Testis (tissue), 2 donors: ENCODE results near the gene MYL12B.

Experiments used
- POLR2A ChIP-seq: fragments of 450-650 bp; IDR thresholded peaks from one replicate; pipeline ENCODE4 v1.6.1; 2017; ENCODE audit warnings: antibody characterized with exemption, mild to moderate bottlenecking, moderate library complexity
- TF ChIP-seq, protein P1 (sequence below), 3 experiments: fragments of 450-650 bp in 2 of 3; fragments of 200-600 bp in 1 of 3; sonication (generic) in 1 of 3; IDR thresholded peaks; one replicate each; pipeline ENCODE4 v1.5.1; 2016 to 2019; ENCODE audit warnings: antibody characterized with exemption in 3 of 3, mild to moderate bottlenecking in 2 of 3, moderate library complexity in 1 of 3

DNA sequence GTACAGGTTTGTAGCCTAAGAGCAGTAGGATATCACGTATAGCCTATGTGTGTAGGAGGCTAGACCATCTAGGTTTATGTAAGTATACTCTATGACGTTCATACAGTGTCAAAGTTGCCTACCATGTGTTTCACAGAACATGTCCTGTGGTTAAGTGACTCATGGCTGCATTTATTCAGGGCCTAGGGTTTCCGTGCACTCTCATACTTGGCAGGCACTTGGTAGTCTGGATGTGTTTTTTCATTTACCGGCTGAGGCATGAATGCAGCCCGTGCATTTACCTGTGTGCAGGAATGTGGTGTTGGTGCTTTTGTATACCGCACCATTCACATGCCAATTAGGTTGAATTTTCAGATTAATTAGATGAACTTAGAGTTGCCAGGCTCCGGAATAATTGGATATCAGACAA lies 43.4 kb downstream of the MYL12B start:
- TF ChIP-seq, protein P1, sequence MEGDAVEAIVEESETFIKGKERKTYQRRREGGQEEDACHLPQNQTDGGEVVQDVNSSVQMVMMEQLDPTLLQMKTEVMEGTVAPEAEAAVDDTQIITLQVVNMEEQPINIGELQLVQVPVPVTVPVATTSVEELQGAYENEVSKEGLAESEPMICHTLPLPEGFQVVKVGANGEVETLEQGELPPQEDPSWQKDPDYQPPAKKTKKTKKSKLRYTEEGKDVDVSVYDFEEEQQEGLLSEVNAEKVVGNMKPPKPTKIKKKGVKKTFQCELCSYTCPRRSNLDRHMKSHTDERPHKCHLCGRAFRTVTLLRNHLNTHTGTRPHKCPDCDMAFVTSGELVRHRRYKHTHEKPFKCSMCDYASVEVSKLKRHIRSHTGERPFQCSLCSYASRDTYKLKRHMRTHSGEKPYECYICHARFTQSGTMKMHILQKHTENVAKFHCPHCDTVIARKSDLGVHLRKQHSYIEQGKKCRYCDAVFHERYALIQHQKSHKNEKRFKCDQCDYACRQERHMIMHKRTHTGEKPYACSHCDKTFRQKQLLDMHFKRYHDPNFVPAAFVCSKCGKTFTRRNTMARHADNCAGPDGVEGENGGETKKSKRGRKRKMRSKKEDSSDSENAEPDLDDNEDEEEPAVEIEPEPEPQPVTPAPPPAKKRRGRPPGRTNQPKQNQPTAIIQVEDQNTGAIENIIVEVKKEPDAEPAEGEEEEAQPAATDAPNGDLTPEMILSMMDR (IDR thresholded peaks at IDR 0.05): no peak
- no peak for TF ChIP-seq POLR2A
